ENCODE data around the gene EFNA5. TPM values are rescaled to one million over a fixed set of nuclear protein-coding genes. Genes with fewer than 3 reads are reported as not detected.

EFNA5 gene
- total and polyA plus RNA-seq, 5 experiments from 2014 or later: 0.03 TPM; not detected in 4

DNA sequence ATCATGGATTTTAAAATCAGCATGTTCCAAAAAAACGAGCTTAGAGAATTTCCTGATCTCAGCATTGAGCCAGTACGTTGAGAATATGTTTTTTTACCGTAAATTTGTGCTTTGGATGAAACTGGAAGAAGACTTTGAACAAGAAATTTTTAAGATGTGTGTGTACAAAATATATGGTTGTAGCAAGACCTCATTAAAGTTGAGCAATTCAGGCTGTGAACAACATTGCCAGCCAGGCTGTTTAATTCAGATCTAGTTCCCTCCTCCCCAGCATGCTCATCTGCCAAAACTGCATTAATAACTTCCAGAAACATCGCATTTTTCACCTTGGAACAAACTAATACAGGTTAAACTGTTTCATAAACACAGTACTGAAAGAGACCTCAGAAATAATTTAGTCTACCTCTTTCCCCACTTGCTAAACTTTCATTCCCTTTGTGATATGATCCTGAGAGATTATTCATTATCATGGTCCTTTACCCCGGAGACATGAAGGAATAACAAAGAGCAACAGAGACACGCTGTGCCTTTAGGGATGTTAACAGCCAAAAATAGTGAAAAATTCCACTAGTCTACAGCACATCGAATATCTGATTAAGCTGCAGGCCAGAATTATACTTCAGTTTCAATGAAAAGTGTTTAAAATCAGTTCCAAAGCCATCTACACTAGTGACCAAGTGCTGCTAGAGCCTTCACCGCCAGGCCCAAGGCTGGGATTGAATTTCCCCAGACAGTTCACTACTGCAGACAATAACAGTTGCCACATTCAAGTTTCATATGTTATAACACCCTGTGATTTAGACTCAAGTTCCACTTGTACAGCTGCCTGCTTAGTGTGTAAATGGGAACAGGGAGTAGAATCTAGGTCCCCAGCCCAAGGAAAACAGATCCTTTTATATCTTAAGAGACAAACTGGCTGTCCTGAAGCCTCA, 89.6 kb downstream of the EFNA5 start:
- H3K27ac Mint-ChIP-seq: no peak overlapping the region
- H3K4me1 Mint-ChIP-seq: no peaks in the 10 kb centered on the region
- H3K9me3 Mint-ChIP-seq: no peaks in the 10 kb centered on the region
- H3K27me3 Mint-ChIP-seq: peaks cover 0 to 17% (median 1%) of the 10 kb centered on the region in 5 donors
- ATAC-seq: no peak
- H3K4me3 Mint-ChIP-seq: no peak overlapping the region
- POLR2A ChIA-PET: no interaction called here
- DNase-seq: no peak
- H3K36me3 Mint-ChIP-seq: no peaks in the 10 kb centered on the region

DNA sequence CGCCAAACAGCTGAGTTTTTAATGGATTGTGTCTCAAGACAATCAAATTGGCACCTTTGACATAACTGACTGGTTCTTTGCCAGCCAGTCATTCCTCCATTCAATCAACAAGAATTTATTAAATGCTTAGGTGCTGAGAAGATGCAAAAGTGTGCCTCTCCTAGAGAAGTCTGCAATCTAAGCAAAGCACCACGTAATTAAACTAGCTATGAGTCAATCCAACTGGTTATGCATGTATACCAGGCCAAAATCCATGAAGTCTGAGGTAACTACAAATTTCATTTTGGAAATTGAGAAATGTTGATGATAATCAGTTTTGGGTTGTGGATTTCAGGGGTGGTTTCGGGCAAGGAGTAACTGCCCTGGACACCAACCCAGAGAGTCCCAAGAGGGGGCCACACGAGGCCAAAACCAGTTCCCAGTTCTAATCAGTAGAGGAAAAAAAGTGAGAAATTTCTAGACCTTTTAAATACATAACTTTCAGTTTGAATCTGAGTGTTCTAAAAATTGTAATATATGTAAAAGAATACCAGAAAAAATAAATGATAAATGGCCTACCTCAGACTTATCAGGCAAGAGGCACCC, 92.6 kb downstream of the EFNA5 start:
- no peak for ATAC-seq
- Mint-ChIP-seq H3K4me3 (no peak overlapping the region), H3K36me3 (no peaks in the 10 kb centered on the region), H3K9me3 (no peaks in the 10 kb centered on the region), H3K27ac (no peak overlapping the region), H3K4me1 (no peaks in the 10 kb centered on the region), H3K27me3 (peaks cover 1 to 18% (median 7%) of the 10 kb centered on the region in 5 donors)
- no peak for DNase-seq
- POLR2A ChIA-PET: no interaction called here

DNA sequence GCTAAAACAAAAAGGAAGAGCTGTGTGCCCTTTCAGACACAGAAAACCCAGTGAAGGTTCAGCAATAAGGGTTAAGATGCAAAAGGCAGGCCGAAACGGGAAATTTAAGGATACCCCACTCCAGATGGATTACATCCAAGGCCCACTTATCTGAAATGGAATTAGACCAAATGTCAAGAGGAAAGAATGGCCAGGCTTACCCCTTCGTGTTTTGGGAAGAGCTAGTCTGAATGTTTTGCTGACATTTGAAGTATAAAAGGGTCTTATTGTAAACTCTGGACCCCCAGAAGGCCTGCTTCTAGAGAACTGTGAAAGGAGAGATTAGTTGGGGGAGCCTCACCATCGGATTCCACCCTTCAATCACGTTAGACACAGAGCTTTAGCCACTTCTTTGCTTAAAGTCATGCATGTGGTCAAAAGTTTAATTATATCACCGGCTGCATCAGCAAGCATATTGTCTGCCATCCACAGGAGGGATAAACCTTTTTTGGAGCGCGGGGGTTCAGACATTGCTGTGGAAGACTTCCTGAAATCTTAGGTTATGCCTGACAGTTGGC, 93.3 kb downstream of the EFNA5 start:
- H3K4me1 Mint-ChIP-seq: no peaks in the 10 kb centered on the region
- no peak for ATAC-seq
- no peaks in the 10 kb centered on the region for H3K36me3 Mint-ChIP-seq
- H3K4me3 Mint-ChIP-seq: no peak overlapping the region
- no peak overlapping the region for H3K27ac Mint-ChIP-seq
- H3K27me3 Mint-ChIP-seq: peaks cover 0 to 18% (median 11%) of the 10 kb centered on the region in 5 donors
- POLR2A ChIA-PET: no interaction called here
- no peak for DNase-seq
- H3K9me3 Mint-ChIP-seq: no peaks in the 10 kb centered on the region

DNA sequence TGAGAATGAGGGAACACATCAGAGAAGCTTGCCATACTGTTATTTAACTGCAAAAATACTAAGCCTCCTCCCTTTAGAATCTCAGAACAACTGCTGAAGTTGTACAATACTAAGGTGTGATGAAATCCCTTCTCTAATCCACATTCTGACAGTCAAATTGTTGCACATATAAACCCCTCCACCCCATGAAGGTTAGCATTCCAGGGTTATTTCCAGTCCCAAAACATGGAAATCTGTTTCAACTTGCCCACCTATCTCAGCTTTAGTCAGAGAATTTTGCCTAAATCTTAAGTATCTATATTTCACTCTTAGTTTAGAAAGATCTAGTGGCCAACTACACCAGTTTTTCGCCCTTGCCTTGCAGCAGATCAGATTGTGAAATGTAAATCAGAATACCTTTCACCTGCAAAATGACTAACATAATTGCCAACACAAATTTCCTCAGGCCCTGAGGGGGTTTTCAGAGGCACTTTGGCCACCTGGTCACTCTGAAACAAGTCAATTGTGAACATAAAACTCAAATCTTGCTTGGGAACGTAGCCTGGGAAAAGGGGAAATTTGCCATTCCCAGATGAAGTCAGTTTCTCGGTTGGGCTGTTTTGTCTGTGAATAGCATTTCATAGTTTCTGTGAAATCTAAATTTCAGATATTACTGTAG, 93.9 kb downstream of the EFNA5 start:
- Mint-ChIP-seq H3K4me3 (no peak overlapping the region), H3K27ac (no peak overlapping the region), H3K4me1 (peaks cover 3 to 4% (median 3%) of the 10 kb centered on the region in 4 donors), H3K27me3 (peaks cover 0 to 22% (median 13%) of the 10 kb centered on the region in 5 donors), H3K9me3 (no peaks in the 10 kb centered on the region), H3K36me3 (no peaks in the 10 kb centered on the region)
- POLR2A ChIA-PET: no interaction called here
- ATAC-seq (no peak), DNase-seq (no peak)

DNA sequence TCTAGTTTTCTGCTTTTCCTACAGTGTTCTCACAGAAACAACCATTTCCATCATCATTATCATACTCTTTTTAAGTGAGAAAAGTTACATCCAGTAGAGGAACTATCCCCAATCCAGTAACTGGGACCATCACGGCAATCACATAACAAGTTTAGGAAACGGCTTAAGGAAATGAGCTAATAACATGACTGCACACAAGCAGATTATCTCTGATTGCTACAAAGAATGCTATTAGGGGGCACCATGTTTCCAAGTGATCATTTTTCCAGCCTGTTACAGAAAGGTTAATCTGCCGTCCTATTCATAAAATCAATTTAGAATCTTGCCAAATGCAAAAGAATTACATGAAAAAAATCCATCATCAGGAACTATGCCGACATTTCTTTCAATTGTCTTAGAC, 94.6 kb downstream of the EFNA5 start:
- no peak overlapping the region for H3K27ac Mint-ChIP-seq
- no peaks in the 10 kb centered on the region for H3K9me3 Mint-ChIP-seq
- ATAC-seq (no peak), DNase-seq (no peak)
- POLR2A ChIA-PET: no interaction called here
- H3K4me1 Mint-ChIP-seq: peaks cover 3 to 11% (median 7%) of the 10 kb centered on the region in 4 donors
- peaks cover 0 to 22% (median 13%) of the 10 kb centered on the region in 5 donors for H3K27me3 Mint-ChIP-seq
- H3K4me3 Mint-ChIP-seq: no peak overlapping the region
- no peaks in the 10 kb centered on the region for H3K36me3 Mint-ChIP-seq

DNA sequence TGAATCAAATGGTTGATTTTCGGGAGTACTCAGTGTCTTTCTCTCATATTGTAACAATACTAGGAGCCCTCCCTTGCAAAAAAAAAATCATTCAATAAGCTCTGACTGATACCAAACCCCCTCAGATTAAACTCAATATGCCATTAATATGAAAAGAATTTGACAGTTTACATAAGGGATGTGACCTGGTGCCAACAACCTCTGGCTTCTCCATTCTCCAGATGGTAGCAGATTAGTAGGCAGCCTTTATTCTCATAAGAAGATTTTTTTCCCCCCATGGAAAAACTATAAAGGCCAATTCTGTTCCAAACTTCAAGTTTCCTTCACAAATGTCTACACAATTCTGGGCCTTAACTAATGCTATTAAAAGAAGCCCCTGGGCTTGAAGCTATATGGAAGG, 96.5 kb downstream of the EFNA5 start:
- Mint-ChIP-seq H3K4me3 (no peak overlapping the region), H3K27ac (no peak overlapping the region), H3K9me3 (no peaks in the 10 kb centered on the region), H3K36me3 (no peaks in the 10 kb centered on the region), H3K27me3 (peaks cover 0 to 22% (median 11%) of the 10 kb centered on the region in 5 donors), H3K4me1 (peaks cover 3 to 22% (median 13%) of the 10 kb centered on the region in 4 donors)
- DNase-seq (no peak), ATAC-seq (no peak)
- POLR2A ChIA-PET: no interaction called here

DNA sequence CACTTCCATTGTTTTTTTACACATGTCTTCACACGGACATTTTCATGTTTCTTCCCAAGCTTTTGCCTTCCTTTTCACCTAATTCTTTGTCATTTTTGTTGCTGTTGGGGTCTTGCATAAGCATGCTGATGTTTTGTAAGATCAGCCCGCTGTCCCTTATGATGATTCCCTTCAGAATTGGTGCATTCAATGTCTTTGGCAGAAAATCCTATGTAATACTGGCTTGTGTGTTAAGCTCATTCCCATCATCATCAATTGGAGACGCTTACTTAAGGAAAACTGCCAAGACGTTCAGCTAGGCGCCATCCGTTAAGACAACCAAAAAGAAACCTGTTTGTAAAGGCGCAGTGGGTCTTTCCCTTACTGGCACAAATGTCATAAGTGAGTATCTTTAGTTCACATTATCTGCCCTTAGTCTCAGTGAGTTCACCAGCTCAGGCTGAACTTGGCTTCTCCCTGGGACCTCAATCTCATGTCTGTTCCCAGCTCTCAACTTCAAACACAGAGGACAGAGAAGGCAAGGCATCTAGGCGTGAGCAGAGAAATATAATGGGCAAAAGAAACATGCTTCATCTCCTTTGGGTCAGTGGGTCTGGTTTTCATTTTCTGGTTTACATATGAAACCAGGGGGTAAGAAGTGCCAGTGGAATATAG, 97.9 kb downstream of the EFNA5 start:
- no peak for ATAC-seq
- H3K27ac Mint-ChIP-seq: no peak overlapping the region
- peak overlapping the region in 3 of 10 donors; percentile 5 to 20 (median 18) for H3K4me3 Mint-ChIP-seq
- no peak for DNase-seq
- no peaks in the 10 kb centered on the region for H3K36me3 Mint-ChIP-seq
- peaks cover 0 to 25% (median 11%) of the 10 kb centered on the region in 5 donors for H3K27me3 Mint-ChIP-seq
- no peaks in the 10 kb centered on the region for H3K9me3 Mint-ChIP-seq
- peaks cover 3 to 22% (median 13%) of the 10 kb centered on the region in 4 donors for H3K4me1 Mint-ChIP-seq
- POLR2A ChIA-PET: no interaction called here

DNA sequence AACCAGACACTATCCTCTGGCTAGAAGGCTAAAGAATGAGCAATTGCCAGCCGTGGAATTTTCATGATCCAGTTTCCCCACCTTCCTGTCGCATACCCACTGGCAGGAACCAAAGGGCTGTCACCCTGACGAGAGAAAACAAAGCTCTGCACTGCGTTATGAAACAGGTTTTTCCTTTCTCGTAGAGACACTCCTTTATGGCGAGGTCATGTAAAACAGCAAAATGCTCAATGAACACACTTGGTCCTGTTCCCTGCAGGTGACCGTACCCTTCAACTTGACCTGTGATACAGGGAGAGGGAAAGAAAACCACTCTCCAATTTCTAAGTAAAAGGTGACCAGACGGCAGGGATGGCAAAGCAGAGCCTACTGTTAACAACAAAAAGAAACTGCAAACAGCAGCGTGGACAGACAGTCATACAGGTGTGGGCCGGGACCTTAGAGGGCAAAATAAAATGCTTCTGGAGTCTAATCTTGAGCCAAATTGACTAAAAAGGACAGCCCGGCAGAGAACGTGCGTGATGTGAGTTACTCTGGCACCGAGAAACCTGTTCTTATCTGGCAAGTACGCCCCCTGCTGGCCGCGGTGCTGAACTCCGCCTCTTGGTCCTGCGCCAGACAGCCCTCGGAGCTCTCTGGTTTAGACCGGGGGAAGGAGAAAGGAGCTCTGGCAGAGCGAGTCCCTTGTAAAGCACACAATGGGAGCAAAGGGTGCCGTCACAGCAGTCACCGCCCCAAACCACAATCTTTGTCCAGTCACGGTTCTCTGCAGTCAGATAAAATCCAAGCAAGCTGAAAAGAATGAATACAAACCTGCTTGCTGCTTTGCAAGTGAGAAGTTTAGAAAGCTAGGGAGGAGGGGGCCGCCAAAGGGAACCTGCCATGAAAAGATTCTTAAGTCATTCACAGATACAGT, 98.9 kb downstream of the EFNA5 start:
- no peaks in the 10 kb centered on the region for H3K36me3 Mint-ChIP-seq
- H3K27ac Mint-ChIP-seq: peak overlapping the region in 7 of 10 donors; percentile 15 to 87 (median 61)
- peak; percentile 87 to 98 for ATAC-seq
- DNase-seq: peak; percentile 59 to 87 (median 81)
- POLR2A ChIA-PET: interaction anchor here (0.6 kb wide), 1 partner anchor 152 kb away, joined by 3 read pairs; no protein-coding TSS in a partner anchor
- peaks cover 3 to 22% (median 13%) of the 10 kb centered on the region in 4 donors for H3K4me1 Mint-ChIP-seq
- peak overlapping the region; percentile 79 to 90 (median 86) for H3K4me3 Mint-ChIP-seq
- H3K27me3 Mint-ChIP-seq: peaks cover 0 to 28% (median 11%) of the 10 kb centered on the region in 5 donors
- H3K9me3 Mint-ChIP-seq: no peaks in the 10 kb centered on the region

DNA sequence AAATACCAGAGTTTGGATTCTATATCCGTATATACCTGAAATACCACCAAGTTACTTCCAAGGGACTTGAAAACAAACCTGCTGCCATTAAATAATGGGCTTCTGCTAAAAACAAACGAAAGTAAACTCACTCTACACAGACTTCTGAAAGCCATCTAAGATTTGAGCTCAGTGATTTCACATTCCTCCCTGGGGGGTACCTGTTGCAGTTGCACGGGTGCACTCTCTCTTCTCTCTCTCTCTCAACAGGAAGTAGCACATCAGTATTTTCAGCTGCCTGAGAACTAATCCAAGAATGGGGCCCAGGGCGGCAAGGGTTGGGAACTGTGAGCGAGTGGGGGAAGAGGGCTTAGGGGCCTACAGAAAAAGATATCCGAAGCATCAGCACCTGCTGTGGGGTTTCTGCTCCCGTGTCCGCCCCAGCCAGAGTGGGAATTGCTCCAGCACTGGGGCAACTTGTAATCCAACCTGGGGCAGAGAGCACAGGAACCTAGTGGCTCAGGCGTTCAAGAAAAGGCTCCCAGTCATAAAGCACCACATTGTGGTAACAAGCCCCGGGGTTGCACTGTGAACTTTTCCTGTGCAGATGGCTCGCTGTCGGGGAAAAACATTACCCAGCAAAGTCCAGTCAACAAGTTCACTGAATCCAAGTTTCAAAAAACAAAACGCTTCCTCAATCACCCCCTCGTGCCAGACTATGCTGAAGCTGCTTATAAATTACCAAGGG, 99.8 kb downstream of the EFNA5 start:
- peak; percentile 43 to 48 for ATAC-seq
- POLR2A ChIA-PET: no interaction called here
- peak in 3 of 10 donors; percentile 11 to 32 (median 18) for DNase-seq
- H3K9me3 Mint-ChIP-seq: no peaks in the 10 kb centered on the region
- H3K27me3 Mint-ChIP-seq: peaks cover 2 to 28% (median 13%) of the 10 kb centered on the region in 5 donors
- peak overlapping the region in 4 of 10 donors; percentile 29 to 87 (median 60) for H3K27ac Mint-ChIP-seq
- peak overlapping the region; percentile 79 to 90 (median 86) for H3K4me3 Mint-ChIP-seq
- peaks cover 3 to 22% (median 13%) of the 10 kb centered on the region in 4 donors for H3K4me1 Mint-ChIP-seq
- H3K36me3 Mint-ChIP-seq: no peaks in the 10 kb centered on the region

DNA sequence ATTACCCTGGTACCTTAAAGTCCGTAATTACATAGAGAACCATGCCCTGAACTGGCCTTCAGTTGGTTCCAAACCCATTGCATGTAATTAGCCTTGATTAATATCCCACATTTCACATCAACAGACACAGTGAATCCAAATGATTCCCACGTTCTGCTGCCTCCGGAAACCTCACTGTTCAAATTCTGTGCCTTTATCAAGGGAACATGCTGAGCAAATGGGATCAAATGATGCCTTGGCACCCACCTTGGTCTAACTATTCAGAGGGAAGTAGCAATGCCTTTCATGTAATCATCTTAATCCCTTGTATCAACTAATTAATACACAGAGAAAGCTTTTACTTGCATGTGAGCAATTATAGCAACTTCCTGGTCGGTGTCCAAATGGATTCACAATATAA, 100.6 kb downstream of the EFNA5 start:
- Mint-ChIP-seq H3K9me3 (no peaks in the 10 kb centered on the region), H3K4me3 (peak overlapping the region in 3 of 10 donors; percentile 83 to 86 (median 86)), H3K27me3 (peaks cover 2 to 27% (median 13%) of the 10 kb centered on the region in 5 donors), H3K27ac (peak overlapping the region in 1 of 10 donors; percentile 37), H3K4me1 (peaks cover 3 to 22% (median 13%) of the 10 kb centered on the region in 4 donors), H3K36me3 (no peaks in the 10 kb centered on the region)
- no peak for DNase-seq
- POLR2A ChIA-PET: no interaction called here
- no peak for ATAC-seq
